Bronchial epithelial cell (primary cell): ENCODE measurements around the gene SDSL. TPM values are rescaled to one million over a fixed set of nuclear protein-coding genes. Genes with fewer than 3 reads are reported as not detected.

Experiments
- DNase-seq: peaks from one replicate; pipeline ENCODE4 v3.0.0-alpha.2; 2010; ENCODE audit warnings: low read depth
- FAIRE-seq: peaks from 2 replicates; lab custom pipeline; 2011; peaks lifted over from hg19 to GRCh38; lab: Jason Lieb, UNC
- H3K27me3 ChIP-seq: 2 replicates; pipeline ENCODE4 v1.5.1; 2011; ENCODE audit warnings: low read length; ENCODE audit not compliant: control insufficient read depth, insufficient read depth
- H3K36me3 ChIP-seq: 2 replicates; pipeline ENCODE4 v1.5.1; 2011; ENCODE audit warnings: low read length; ENCODE audit not compliant: control insufficient read depth, insufficient read depth
- H3K4me3 ChIP-seq: 2 replicates; pipeline ENCODE4 v1.5.1; 2011; ENCODE audit warnings: mild to moderate bottlenecking, low read depth, low read length, control low read depth
- CTCF ChIP-seq: IDR thresholded peaks from 2 replicates; pipeline ENCODE4 v1.5.1; 2011; ENCODE audit warnings: mild to moderate bottlenecking, moderate library complexity, low read length, control low read depth, inconsistent platforms; ENCODE audit not compliant: insufficient read depth, severe bottlenecking
- total RNA-seq: library from RNA; depleted of rRNA; stranded (reverse); fragments of >200 nt; gene quantifications from 2 replicates; pipeline ENCODE4 v1.2.1, GENCODE V29; 2014

SDSL gene
- total RNA-seq, 1 donor from 2014 or later = 4.7 TPM

- Histone ChIP-seq H3K4me3 (no peak overlapping the region), H3K27me3 (peaks cover 27% of the 10 kb centered on the region), H3K36me3 (no peaks in the 10 kb centered on the region)
- no peak for TF ChIP-seq CTCF
- no peak for DNase-seq
- no peak for FAIRE-seq
Observed at GRCh38 chr12:113482334-113482733, 60.2 kb downstream of the SDSL start.

GRCh38 chr12:113485330-113485729 lies 63.1 kb downstream of the SDSL start:
- TF ChIP-seq CTCF = no peak
- no peak for DNase-seq

GRCh38 chr12:113486722-113487121 lies 64.5 kb downstream of the SDSL start:
- Histone ChIP-seq H3K27me3 (no peaks in the 10 kb centered on the region), H3K4me3 (no peak overlapping the region), H3K36me3 (no peaks in the 10 kb centered on the region)
- no peak for TF ChIP-seq CTCF
- no peak for DNase-seq
- FAIRE-seq = no peak

More at GRCh38 chr12:113485330-113485729, 63.1 kb downstream of the SDSL start:
- Histone ChIP-seq H3K27me3 (no peaks in the 10 kb centered on the region), H3K36me3 (no peaks in the 10 kb centered on the region), H3K4me3 (no peak overlapping the region)
- FAIRE-seq = no peak

Other genes starting within 250 kb of the SDSL start
- gene DDX54, start 236.9 kb upstream of the SDSL start, total RNA-seq = 31.4 and 40.5 TPM in 2 replicates
- 14.6 and 17.6 TPM in 2 replicates for gene RITA1, start 236.7 kb upstream of the SDSL start, total RNA-seq
- 9.0 and 11.3 TPM in 2 replicates for gene TPCN1, start 200.9 kb upstream of the SDSL start, total RNA-seq
- gene SLC8B1, start 87.3 kb upstream of the SDSL start, total RNA-seq = 9.0 and 12.9 TPM in 2 replicates
- 6.8 and 8.8 TPM in 2 replicates for gene PLBD2, start 63.8 kb upstream of the SDSL start, total RNA-seq
- not detected in 2 replicates for gene SDS, start 18.5 kb upstream of the SDSL start, total RNA-seq
- gene LHX5, start 49.5 kb downstream of the SDSL start, total RNA-seq = 0.26 and 0.77 TPM in 2 replicates